Activated CD4-positive, alpha-beta T cell treated with anti-CD3 and anti-CD28 coated beads, Interleukin-2, Interleukin-4, amounts not matched to agents 100 ng/mL and 50 ng/mL, durations not matched to agents 16 hours and 8 hours (primary cell): ENCODE data around the gene TOLLIP.
"Not testable (repeated sequence)": the region's sequence is repeated elsewhere in the genome, so short reads cannot be mapped to it uniquely, and the experiment has no call there.

Experiments
- DNase-seq: peaks from one replicate; pipeline ENCODE4 v3.0.0-alpha.2; 2020; ENCODE audit warnings: low spot score

TOLLIP gene

GRCh38 chr11:1309498-1310317, at the start of gene TOLLIP:
Gene TOLLIP (minus strand): TSS chr11:1309632. CDS start chr11:1309498, 134 bp downstream.
- peak; percentile 96 for DNase-seq

- not testable (repeated sequence) for DNase-seq
Measured at GRCh38 chr11:1358931-1359330, 49.5 kb upstream of the TOLLIP start.

- no peak for DNase-seq
Measured at GRCh38 chr11:1358286-1358685, 48.9 kb upstream of the TOLLIP start.

GRCh38 chr11:1356478-1356960, 47.1 kb upstream of the TOLLIP start:
- DNase-seq = no peak

- DNase-seq = no peak
Measured at GRCh38 chr11:1356007-1356435, 46.6 kb upstream of the TOLLIP start.

- DNase-seq = no peak
Measured at GRCh38 chr11:1354125-1354938, 44.9 kb upstream of the TOLLIP start.

GRCh38 chr11:1353383-1354124, 44.1 kb upstream of the TOLLIP start:
- no peak for DNase-seq

GRCh38 chr11:1352696-1353382, 43.4 kb upstream of the TOLLIP start:
- DNase-seq = no peak

GRCh38 chr11:1351278-1351937, 42.0 kb upstream of the TOLLIP start:
- DNase-seq = no peak

- no peak for DNase-seq
Measured at GRCh38 chr11:1350086-1350725, 40.8 kb upstream of the TOLLIP start.

- DNase-seq = no peak
Measured at GRCh38 chr11:1349327-1350041, 40.1 kb upstream of the TOLLIP start.

- DNase-seq = no peak
Measured at GRCh38 chr11:1348796-1349326, 39.4 kb upstream of the TOLLIP start.

- DNase-seq = no peak
Measured at GRCh38 chr11:1348146-1348795, 38.8 kb upstream of the TOLLIP start.

- not testable (repeated sequence) for DNase-seq
Measured at GRCh38 chr11:1347411-1347999, 38.1 kb upstream of the TOLLIP start.

GRCh38 chr11:1346669-1347390, 37.4 kb upstream of the TOLLIP start:
- DNase-seq = no peak

- no peak for DNase-seq
Measured at GRCh38 chr11:1345737-1346513, 36.5 kb upstream of the TOLLIP start.

GRCh38 chr11:1344056-1344635, 34.7 kb upstream of the TOLLIP start:
- DNase-seq = no peak
